ENCODE data around the gene C2orf15. TPM values are rescaled to one million over a fixed set of nuclear protein-coding genes. Genes with fewer than 3 reads are reported as not detected.

C2orf15 gene
- total and polyA plus RNA-seq, 2 of the 8 experiments (the other 6 are each of a cell fraction or from before 2014, with no cell fraction given) = 3.6 to 6.5 TPM

- no peaks in the 10 kb centered on the region for H4K20me1 ChIP-seq (replicated peaks in 1 of 2; ENCODE audit: control insufficient read depth in 1 of 2, insufficient read depth in 2 of 2, low read length in 2 of 2)
- H2BK5ac ChIP-seq (ENCODE audit: low read depth, low read length) = no peak overlapping the region
- H2BK12ac ChIP-seq (ENCODE audit: low read depth, low read length) = no peak overlapping the region
- no peaks in the 10 kb centered on the region for H3K4me1 ChIP-seq (replicated peaks in 1 of 4; ENCODE audit: control insufficient read depth in 3 of 4, insufficient read depth in 4 of 4, low read length in 3 of 4)
- H3K4me3 ChIP-seq (ENCODE audit: extremely low read depth in 1 of 4, insufficient read depth in 2 of 4, low read depth in 3 of 4, low read length in 4 of 4) = no peak overlapping the region
- H3K9me3 ChIP-seq (ENCODE audit: insufficient read depth in 2 of 2, low read depth in 1 of 2, low read length in 1 of 2) = peaks cover 13% of the 10 kb centered on the region in 2 experiments; a peak in 3 of 4 replicates
- no peak overlapping the region for H4K5ac ChIP-seq (ENCODE audit: insufficient read length, low read depth, low read length)
- H4K91ac ChIP-seq (replicated peaks; ENCODE audit: insufficient read length, low read length) = no peak overlapping the region
- DNase-seq (ENCODE audit: low read depth in 1 of 2, low spot score in 2 of 2) (no peak), FAIRE-seq (no peak)
- H3K23ac ChIP-seq (ENCODE audit: insufficient read length) = no peak overlapping the region
- H3K9ac ChIP-seq (replicated peaks in 1 of 4; ENCODE audit: extremely low read depth in 1 of 4, low read depth in 3 of 4, low read length in 3 of 4) = no peak overlapping the region
- no peak overlapping the region for H2BK120ac ChIP-seq (replicated peaks; ENCODE audit: low read depth, low read length)
- no peak overlapping the region for H2BK20ac ChIP-seq (ENCODE audit: low read length)
- no peaks in the 10 kb centered on the region for H3K23me2 ChIP-seq (ENCODE audit: low read depth, low read length)
- H2AFZ ChIP-seq (ENCODE audit: low read length) = no peak overlapping the region
- no peak overlapping the region for H2BK15ac ChIP-seq (ENCODE audit: low read length)
- WGBS, 2 experiments (ENCODE audit: extremely low coverage in 1 of 2, insufficient coverage in 1 of 2, insufficient read length in 1 of 2, insufficient replicate concordance in 2 of 2, low coverage in 1 of 2, low lambda C conversion rate in 2 of 2, missing lambda C conversion rate in 1 of 2) = 95% methylated on average over 2 of the region's 2 CpGs; no CpG with 5 or more reads in 1 of the 2 experiments
- no peaks in the 10 kb centered on the region for H3K27me3 ChIP-seq (replicated peaks in 1 of 4; ENCODE audit: control insufficient read depth in 3 of 4, extremely low read depth in 1 of 4, insufficient read depth in 3 of 4, low read length in 3 of 4)
- no peak overlapping the region for H3K27ac ChIP-seq (ENCODE audit: low read depth, low read length)
- no peaks in the 10 kb centered on the region for H3K79me2 ChIP-seq (ENCODE audit: control insufficient read depth in 1 of 2, insufficient read depth in 2 of 2, low read length in 2 of 2)
- ChIA-PET CTCF (ENCODE audit: partially characterized antibody) (no interaction called here), POLR2A (ENCODE audit: partially characterized antibody) (no interaction called here)
- no peak overlapping the region for H3K4me2 ChIP-seq (ENCODE audit: insufficient read depth in 1 of 2, low read depth in 2 of 2, low read length in 2 of 2)
- H3K4ac ChIP-seq (replicated peaks; ENCODE audit: insufficient read length, low read depth, low read length) = no peak overlapping the region
- H3K79me1 ChIP-seq (ENCODE audit: low read depth, low read length) = no peaks in the 10 kb centered on the region
- no peak overlapping the region for H2AK5ac ChIP-seq (ENCODE audit: low read depth, low read length)
- H3K36me3 ChIP-seq (ENCODE audit: control insufficient read depth in 2 of 4, insufficient read depth in 4 of 4, low read length in 3 of 4) = peaks cover 0 to 6% (median 1%) of the 10 kb centered on the region in 4 experiments; a peak in 2 of 8 replicates
- no peak overlapping the region for H4K8ac ChIP-seq (ENCODE audit: extremely low read depth, insufficient read depth, low read length)
- no peak overlapping the region for H3K14ac ChIP-seq (ENCODE audit: insufficient read length)
- H3K18ac ChIP-seq (ENCODE audit: extremely low read depth, low read length) = no peak overlapping the region
- no peak overlapping the region for H3K56ac ChIP-seq (replicated peaks; ENCODE audit: insufficient read length, low read depth, low read length)
- TF ChIP-seq EGR1 (IDR thresholded peaks at IDR 0.05; ENCODE audit: borderline replicate concordance, low read depth, low read length) (no peak), EP300 (IDR thresholded peaks at IDR 0.05; ENCODE audit: borderline replicate concordance in 1 of 2, low read depth in 2 of 2, low read length in 2 of 2) (no peak), CBX5 (IDR thresholded peaks at IDR 0.05; ENCODE audit: low read depth, low read length) (no peak), RFX5 (IDR thresholded peaks at IDR 0.05; ENCODE audit: borderline replicate concordance, low read depth, low read length) (no peak), CEBPB (IDR thresholded peaks at IDR 0.05; ENCODE audit: low read depth, low read length) (no peak), E2F6 (IDR thresholded peaks at IDR 0.05) (no peak), PHF8 (conservative IDR thresholded peaks at IDR 0.05; ENCODE audit: low read depth, low read length) (no peak), CHD1 (IDR thresholded peaks at IDR 0.05; ENCODE audit: low read depth, low read length) (no peak), TAF1 (IDR thresholded peaks at IDR 0.05; ENCODE audit: low read depth, low read length) (no peak), RNF2 (IDR thresholded peaks at IDR 0.05; ENCODE audit: borderline replicate concordance, low read depth, low read length, missing control alignments, poor library complexity, severe bottlenecking) (no peak), CREB1 (IDR thresholded peaks at IDR 0.05) (no peak), MAFK (IDR thresholded peaks at IDR 0.05; ENCODE audit: low read depth, low read length) (no peak), POLR2AphosphoS5 (IDR thresholded peaks at IDR 0.05; ENCODE audit: low read depth, low read length) (no peak), KDM4A (IDR thresholded peaks at IDR 0.05; ENCODE audit: low read depth, low read length, severe bottlenecking) (no peak), POLR2A (IDR thresholded peaks at IDR 0.05; ENCODE audit: control extremely low read depth in 1 of 2, low read depth in 2 of 2, low read length in 2 of 2) (no peak)
Measured at GRCh38 chr2:99127981-99128380, 13.5 kb upstream of the C2orf15 start.

Measured in H1 (cell line).